ENCODE data around the gene IQGAP2.
"Not testable (repeated sequence)": the region's sequence is repeated elsewhere in the genome, so short reads cannot be mapped to it uniquely, and the experiment has no call there.

The IQGAP2 gene

GRCh38 chr5:76670508-76670907, 267.4 kb downstream of the IQGAP2 start:
- peak; percentile 11 for DNase-seq

GRCh38 chr5:76672242-76672641, 269.2 kb downstream of the IQGAP2 start:
- DNase-seq, result no peak

- DNase-seq, result no peak
Observed at GRCh38 chr5:76673125-76673524, 270.0 kb downstream of the IQGAP2 start.

GRCh38 chr5:76674330-76675066, 271.4 kb downstream of the IQGAP2 start:
- no peak for DNase-seq

GRCh38 chr5:76675364-76675763, 272.3 kb downstream of the IQGAP2 start:
- DNase-seq, result no peak

- no peak for DNase-seq
Observed at GRCh38 chr5:76677849-76678472, 274.9 kb downstream of the IQGAP2 start.

- no peak for DNase-seq
Observed at GRCh38 chr5:76679231-76679630, 276.1 kb downstream of the IQGAP2 start.

GRCh38 chr5:76680826-76681225, 277.7 kb downstream of the IQGAP2 start:
- DNase-seq, result not testable (repeated sequence)

- DNase-seq, result no peak
Observed at GRCh38 chr5:76681287-76681686, 278.2 kb downstream of the IQGAP2 start.

- DNase-seq, result no peak
Observed at GRCh38 chr5:76682387-76682786, 279.3 kb downstream of the IQGAP2 start.

GRCh38 chr5:76683816-76684731, 281.0 kb downstream of the IQGAP2 start:
- DNase-seq, result no peak

- DNase-seq, result no peak
Observed at GRCh38 chr5:76684756-76685519, 281.9 kb downstream of the IQGAP2 start.

GRCh38 chr5:76685704-76686103, 282.6 kb downstream of the IQGAP2 start:
- DNase-seq, result no peak

- no peak for DNase-seq
Observed at GRCh38 chr5:76688212-76688611, 285.1 kb downstream of the IQGAP2 start.

- DNase-seq, result no peak
Observed at GRCh38 chr5:76688836-76689235, 285.8 kb downstream of the IQGAP2 start.

GRCh38 chr5:76689321-76690036, 286.4 kb downstream of the IQGAP2 start:
- DNase-seq, result no peak

- no peak for DNase-seq
Observed at GRCh38 chr5:76690037-76690679, 287.1 kb downstream of the IQGAP2 start.

GRCh38 chr5:76690704-76691466, 287.8 kb downstream of the IQGAP2 start:
- no peak for DNase-seq

GRCh38 chr5:76691467-76692273, 288.6 kb downstream of the IQGAP2 start:
- DNase-seq, result no peak

- DNase-seq, result no peak
Observed at GRCh38 chr5:76692274-76692540, 289.1 kb downstream of the IQGAP2 start.
